ACC112 (cell line): ENCODE data around the gene SERPINA3.
"Not testable (repeated sequence)": the region's sequence is repeated elsewhere in the genome, so short reads cannot be mapped to it uniquely, and the experiment has no call there.

Source experiments
- H2AFZ ChIP-seq: fragments of 200-600 bp; sonication (generic); one replicate; pipeline ENCODE4 v1.6.0; 2017; ENCODE audit warnings: antibody characterized with exemption, low read length; ENCODE audit not compliant: unreplicated experiment
- H3K27ac ChIP-seq: fragments of 200-600 bp; sonication (generic); 2 replicates; pipeline ENCODE4 v1.5.1; 2014; ENCODE audit warnings: low read depth, mild to moderate bottlenecking, antibody characterized with exemption, low read length, moderate library complexity
- H3K27me3 ChIP-seq: fragments of 200-600 bp; sonication (generic); 2 replicates; pipeline ENCODE4 v1.6.1; 2014; ENCODE audit warnings: mild to moderate bottlenecking, antibody characterized with exemption, low read length, moderate library complexity, mixed read lengths; ENCODE audit not compliant: insufficient read depth
- H3K36me3 ChIP-seq: fragments of 200-600 bp; sonication (generic); 2 replicates; pipeline ENCODE4 v1.6.1; 2016; ENCODE audit warnings: mild to moderate bottlenecking, antibody characterized with exemption, low read length, moderate library complexity, mixed read lengths; ENCODE audit not compliant: insufficient read depth
- H3K4me1 ChIP-seq: fragments of 200-600 bp; sonication (generic); one replicate; pipeline ENCODE4 v1.6.1; 2016; ENCODE audit warnings: low read length, mixed read lengths; ENCODE audit not compliant: insufficient read depth, unreplicated experiment, control insufficient read depth
- H3K4me3 ChIP-seq: fragments of 200-600 bp; sonication (generic); 2 replicates; pipeline ENCODE4 v1.5.1; 2014; ENCODE audit warnings: mild to moderate bottlenecking, low read depth, low read length
- H3K79me2 ChIP-seq: fragments of 200-600 bp; sonication (generic); one replicate; pipeline ENCODE4 v1.6.0; 2016; ENCODE audit warnings: low read length; ENCODE audit not compliant: control insufficient read depth, unreplicated experiment, insufficient read depth

The SERPINA3 gene

GRCh38 chr14:94631536-94632304 is 19.5 kb downstream of the SERPINA3 start:
- Histone ChIP-seq H3K4me3 (no peak overlapping the region), H3K27ac (no peak overlapping the region), H3K4me1 (no peaks in the 10 kb centered on the region)

GRCh38 chr14:94632305-94632590 is 20.1 kb downstream of the SERPINA3 start:
- Histone ChIP-seq H3K27me3 (no peaks in the 10 kb centered on the region), H3K4me3 (no peak overlapping the region), H3K79me2 (no peaks in the 10 kb centered on the region), H3K4me1 (no peaks in the 10 kb centered on the region), H2AFZ (no peak overlapping the region), H3K36me3 (no peaks in the 10 kb centered on the region), H3K27ac (no peak overlapping the region)

More at GRCh38 chr14:94631536-94632304, 19.5 kb downstream of the SERPINA3 start:
- Histone ChIP-seq H2AFZ (no peak overlapping the region), H3K79me2 (no peaks in the 10 kb centered on the region), H3K36me3 (no peaks in the 10 kb centered on the region), H3K27me3 (no peaks in the 10 kb centered on the region)

DNA sequence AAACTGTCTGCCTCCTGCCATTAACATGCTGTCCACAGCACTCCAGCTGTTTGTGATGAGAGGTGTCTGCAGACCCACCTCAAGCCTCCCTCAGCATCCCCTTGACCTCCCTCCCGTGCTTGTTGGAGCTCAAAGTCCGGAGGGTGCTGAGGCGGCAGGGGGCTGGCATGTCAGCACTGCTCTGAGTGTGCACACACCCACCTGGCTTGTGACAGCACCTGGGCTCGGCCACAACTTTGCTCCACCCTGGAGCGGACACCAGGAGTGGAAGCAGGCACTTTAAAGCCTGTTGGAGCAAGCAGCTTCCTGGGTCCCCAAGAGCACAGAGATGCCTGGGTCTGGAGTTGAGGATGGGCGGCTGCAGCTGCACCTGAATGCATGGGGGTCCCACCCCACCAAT is 20.9 kb downstream of the SERPINA3 start:
- Histone ChIP-seq H3K79me2 (no peaks in the 10 kb centered on the region), H3K27me3 (no peaks in the 10 kb centered on the region), H3K4me1 (peaks cover 3% of the 10 kb centered on the region), H3K27ac (no peak overlapping the region), H3K4me3 (no peak overlapping the region), H2AFZ (no peak overlapping the region), H3K36me3 (no peaks in the 10 kb centered on the region)

DNA sequence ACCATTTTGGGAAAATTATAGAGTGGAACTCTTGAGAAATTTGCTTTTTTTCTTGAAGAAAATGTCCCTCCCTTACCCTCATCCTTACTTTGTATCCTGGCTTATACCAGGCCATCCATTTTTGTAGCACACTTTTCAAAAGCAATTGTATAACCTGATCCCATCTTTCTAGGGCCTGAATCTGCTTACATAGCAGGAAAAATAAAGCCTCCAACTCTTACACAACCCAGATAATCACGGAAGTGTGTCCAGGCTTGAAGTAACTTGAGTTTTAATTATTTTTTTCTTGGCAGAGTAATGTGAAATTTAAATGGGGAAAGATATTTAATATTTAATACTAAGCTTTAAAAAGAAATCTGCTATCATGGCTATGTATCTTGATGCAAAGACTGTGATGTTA is 23.0 kb downstream of the SERPINA3 start:
- Histone ChIP-seq H3K27ac (no peak overlapping the region), H3K79me2 (no peaks in the 10 kb centered on the region), H3K4me3 (no peak overlapping the region), H3K36me3 (no peaks in the 10 kb centered on the region), H3K27me3 (no peaks in the 10 kb centered on the region), H2AFZ (no peak overlapping the region), H3K4me1 (peaks cover 11% of the 10 kb centered on the region)

- H3K27me3 ChIP-seq: no peaks in the 10 kb centered on the region
- H3K4me3 ChIP-seq: no peak overlapping the region
- H3K36me3 ChIP-seq: no peaks in the 10 kb centered on the region
- no peak overlapping the region for H2AFZ ChIP-seq
- no peaks in the 10 kb centered on the region for H3K79me2 ChIP-seq
- peaks cover 11% of the 10 kb centered on the region for H3K4me1 ChIP-seq
- H3K27ac ChIP-seq: no peak overlapping the region
These were observed 24.7 kb downstream of the SERPINA3 start for GRCh38 chr14:94636744-94637412.

- H3K27ac ChIP-seq, H3K27me3 ChIP-seq, H3K4me3 ChIP-seq, H2AFZ ChIP-seq, H3K36me3 ChIP-seq, H3K79me2 ChIP-seq: not testable (repeated sequence)
- peaks cover 11% of the 10 kb centered on the region for H3K4me1 ChIP-seq
These were observed 25.6 kb downstream of the SERPINA3 start for GRCh38 chr14:94637814-94638213.

DNA sequence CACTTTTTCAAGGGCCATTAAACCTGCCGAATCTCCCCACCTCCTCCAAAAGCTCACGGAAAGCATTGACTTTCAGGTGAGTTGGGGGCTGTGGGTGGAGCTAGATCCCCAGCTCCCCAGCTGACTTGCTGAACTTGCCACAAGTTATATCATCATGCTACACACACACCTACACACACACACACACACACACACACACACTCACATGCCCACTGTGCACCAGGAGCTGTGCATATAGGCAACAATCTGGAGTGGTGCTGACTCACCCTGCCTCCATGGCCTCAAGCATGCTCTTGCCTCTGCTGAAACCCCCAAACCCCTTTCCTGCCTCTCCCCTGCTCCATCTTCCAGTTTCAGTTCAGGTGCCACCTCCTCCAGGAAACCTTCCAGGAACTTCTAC is 26.1 kb downstream of the SERPINA3 start:
- no peaks in the 10 kb centered on the region for H3K27me3 ChIP-seq
- peaks cover 11% of the 10 kb centered on the region for H3K4me1 ChIP-seq
- no peak overlapping the region for H3K4me3 ChIP-seq
- no peak overlapping the region for H3K27ac ChIP-seq
- no peaks in the 10 kb centered on the region for H3K79me2 ChIP-seq
- no peaks in the 10 kb centered on the region for H3K36me3 ChIP-seq
- no peak overlapping the region for H2AFZ ChIP-seq

- no peak overlapping the region for H3K27ac ChIP-seq
These were observed 27.0 kb downstream of the SERPINA3 start for GRCh38 chr14:94638961-94639817.

DNA sequence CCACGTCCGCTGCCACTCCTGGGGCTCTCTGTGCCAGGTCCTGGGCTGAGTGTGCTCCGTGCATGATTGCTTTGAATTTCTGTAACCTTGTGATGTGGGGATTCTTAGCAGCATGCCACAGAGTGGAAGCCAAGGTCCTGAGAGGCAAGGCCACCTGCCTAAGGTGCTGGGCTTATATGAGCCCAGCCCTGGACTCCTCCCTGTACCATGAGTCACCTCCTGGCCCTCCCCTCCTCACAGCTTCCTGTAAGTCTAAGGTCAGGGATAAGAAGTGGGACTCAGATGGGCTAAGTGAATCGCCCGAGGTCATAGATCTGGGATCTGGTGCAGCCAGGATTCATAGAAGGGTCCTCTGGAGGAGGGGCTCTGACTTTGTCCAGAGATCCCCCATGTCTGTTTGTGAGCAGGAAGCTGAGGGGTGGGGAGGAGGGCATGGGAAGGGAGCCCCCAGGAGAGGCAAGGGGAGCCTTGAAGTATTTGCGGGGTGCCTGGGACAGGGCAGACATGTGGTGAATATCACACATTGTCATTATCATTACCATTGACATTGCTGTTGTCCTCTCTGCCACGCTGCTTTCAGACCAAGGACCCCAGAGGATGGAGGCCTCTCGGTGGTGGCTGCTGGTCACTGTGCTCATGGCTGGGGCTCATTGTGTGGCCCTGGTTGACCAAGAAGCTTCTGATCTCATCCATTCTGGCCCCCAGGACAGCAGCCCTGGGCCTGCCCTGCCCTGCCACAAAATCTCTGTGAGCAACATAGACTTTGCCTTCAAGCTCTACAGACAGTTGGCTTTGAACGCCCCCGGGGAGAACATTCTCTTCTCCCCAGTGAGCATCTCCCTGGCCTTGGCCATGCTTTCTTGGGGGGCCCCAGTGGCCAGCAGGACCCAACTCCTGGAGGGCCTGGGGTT is 28.8 kb downstream of the SERPINA3 start:
- Histone ChIP-seq H3K36me3 (no peaks in the 10 kb centered on the region), H3K27me3 (no peaks in the 10 kb centered on the region), H3K4me3 (no peak overlapping the region), H3K4me1 (peaks cover 11% of the 10 kb centered on the region), H2AFZ (no peak overlapping the region), H3K79me2 (no peaks in the 10 kb centered on the region), H3K27ac (no peak overlapping the region)

More at GRCh38 chr14:94638961-94639817, 27.0 kb downstream of the SERPINA3 start:
- Histone ChIP-seq H2AFZ (no peak overlapping the region), H3K36me3 (no peaks in the 10 kb centered on the region), H3K4me1 (peaks cover 11% of the 10 kb centered on the region), H3K4me3 (no peak overlapping the region), H3K27me3 (no peaks in the 10 kb centered on the region), H3K79me2 (no peaks in the 10 kb centered on the region)

DNA sequence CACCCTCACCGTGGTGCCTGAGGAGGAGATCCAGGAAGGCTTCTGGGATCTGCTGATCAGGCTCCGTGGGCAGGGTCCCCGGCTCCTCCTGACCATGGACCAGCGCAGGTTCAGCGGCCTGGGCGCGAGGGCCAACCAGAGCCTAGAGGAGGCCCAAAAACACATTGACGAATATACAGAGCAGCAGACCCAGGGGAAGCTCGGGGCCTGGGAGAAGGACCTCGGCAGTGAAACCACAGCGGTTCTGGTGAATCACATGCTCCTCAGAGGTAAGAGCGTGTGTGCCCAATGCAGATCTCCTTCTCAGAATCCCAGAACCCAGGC is 29.4 kb downstream of the SERPINA3 start:
- H2AFZ ChIP-seq: no peak overlapping the region
- no peak overlapping the region for H3K4me3 ChIP-seq
- no peaks in the 10 kb centered on the region for H3K79me2 ChIP-seq
- peaks cover 17% of the 10 kb centered on the region for H3K4me1 ChIP-seq
- H3K36me3 ChIP-seq: no peaks in the 10 kb centered on the region
- H3K27ac ChIP-seq: no peak overlapping the region
- H3K27me3 ChIP-seq: no peaks in the 10 kb centered on the region
